AG04449 (cell line): ENCODE data around the gene AEBP1.

ENCODE experiments used
- CTCF ChIA-PET: fragments of 350-600 bp; formaldehyde crosslinking; extraction: SDS; loops from one replicate; lab custom pipeline; 2021; ENCODE audit warnings: antibody characterized with exemption; lab: Yijun Ruan, JAX
- POLR2A ChIA-PET: fragments of 400-600, 350-600 bp; formaldehyde crosslinking; extraction: SDS; loops from one replicate; lab custom pipeline; 2020; ENCODE audit warnings: antibody characterized with exemption, inconsistent platforms; lab: Yijun Ruan, JAX
- DNase-seq: peaks from one replicate; pipeline ENCODE4 v3.0.0-alpha.2; 2010; ENCODE audit warnings: low read depth, low spot score
- H3K4me3 ChIP-seq: 2 replicates; pipeline ENCODE4 v1.5.1; 2011; ENCODE audit warnings: low read depth, mild to moderate bottlenecking, control low read depth, low read length
- TF ChIP-seq, protein P1 (sequence below): IDR thresholded peaks from one replicate; pipeline ENCODE4 v1.5.1; 2011; ENCODE audit warnings: mild to moderate bottlenecking, moderate library complexity, low read length, control low read depth, inconsistent platforms; ENCODE audit not compliant: insufficient read depth; ENCODE audit errors: missing control alignments

AEBP1 gene

DNA sequence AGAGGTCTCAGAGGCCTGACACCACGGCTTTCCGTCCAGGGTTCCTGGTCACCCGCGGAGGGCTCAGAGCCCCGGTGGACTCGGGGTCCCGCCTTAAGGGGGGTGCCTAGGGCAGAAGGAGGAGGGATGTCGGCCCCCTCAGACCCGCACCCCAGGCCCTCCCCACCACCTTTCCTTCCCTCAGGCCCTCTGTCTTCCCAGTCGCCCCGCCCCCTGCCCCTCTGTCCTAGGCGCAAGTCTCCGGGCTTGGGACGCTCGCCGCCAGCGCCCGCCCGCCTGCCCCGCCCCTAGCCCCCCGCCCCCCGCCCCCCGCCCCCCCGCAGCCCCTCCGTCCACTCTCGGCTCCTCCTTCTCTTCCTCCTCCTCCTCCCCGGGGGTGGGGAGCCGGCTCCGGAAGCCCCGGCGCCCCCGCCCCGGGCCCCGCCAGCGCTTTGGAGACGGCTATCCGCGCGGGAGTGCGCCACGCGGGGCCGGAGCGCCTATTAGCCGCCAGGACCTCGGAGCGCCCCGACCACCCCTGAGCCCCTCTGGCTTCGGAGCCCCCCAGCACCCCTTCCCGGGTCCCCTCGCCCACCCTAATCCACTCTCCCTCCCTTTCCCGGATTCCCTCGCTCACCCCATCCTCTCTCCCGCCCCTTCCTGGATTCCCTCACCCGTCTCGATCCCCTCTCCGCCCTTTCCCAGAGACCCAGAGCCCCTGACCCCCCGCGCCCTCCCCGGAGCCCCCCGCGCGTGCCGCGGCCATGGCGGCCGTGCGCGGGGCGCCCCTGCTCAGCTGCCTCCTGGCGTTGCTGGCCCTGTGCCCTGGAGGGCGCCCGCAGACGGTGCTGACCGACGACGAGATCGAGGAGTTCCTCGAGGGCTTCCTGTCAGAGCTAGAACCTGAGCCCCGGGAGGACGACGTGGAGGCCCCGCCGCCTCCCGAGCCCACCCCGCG lies at the start of gene AEBP1:
TSS of gene AEBP1 (plus strand) at position 423 of the 937 bp plus-strand sequence. CDS start at position 744, 321 bp downstream.
- TF ChIP-seq, protein P1, sequence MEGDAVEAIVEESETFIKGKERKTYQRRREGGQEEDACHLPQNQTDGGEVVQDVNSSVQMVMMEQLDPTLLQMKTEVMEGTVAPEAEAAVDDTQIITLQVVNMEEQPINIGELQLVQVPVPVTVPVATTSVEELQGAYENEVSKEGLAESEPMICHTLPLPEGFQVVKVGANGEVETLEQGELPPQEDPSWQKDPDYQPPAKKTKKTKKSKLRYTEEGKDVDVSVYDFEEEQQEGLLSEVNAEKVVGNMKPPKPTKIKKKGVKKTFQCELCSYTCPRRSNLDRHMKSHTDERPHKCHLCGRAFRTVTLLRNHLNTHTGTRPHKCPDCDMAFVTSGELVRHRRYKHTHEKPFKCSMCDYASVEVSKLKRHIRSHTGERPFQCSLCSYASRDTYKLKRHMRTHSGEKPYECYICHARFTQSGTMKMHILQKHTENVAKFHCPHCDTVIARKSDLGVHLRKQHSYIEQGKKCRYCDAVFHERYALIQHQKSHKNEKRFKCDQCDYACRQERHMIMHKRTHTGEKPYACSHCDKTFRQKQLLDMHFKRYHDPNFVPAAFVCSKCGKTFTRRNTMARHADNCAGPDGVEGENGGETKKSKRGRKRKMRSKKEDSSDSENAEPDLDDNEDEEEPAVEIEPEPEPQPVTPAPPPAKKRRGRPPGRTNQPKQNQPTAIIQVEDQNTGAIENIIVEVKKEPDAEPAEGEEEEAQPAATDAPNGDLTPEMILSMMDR: no peak
- H3K4me3 ChIP-seq: peak within 1 kb of the TSS; percentile 75
- POLR2A ChIA-PET: interaction anchor here (2.0 to 2.6 kb wide), 2 partner anchors 15 to 18 kb away, joined by 8 to 12 read pairs; no protein-coding TSS in a partner anchor
- DNase-seq: no peak
- CTCF ChIA-PET: interaction anchor here (1.8 kb wide), 1 partner anchor 92 kb away, joined by 9 read pairs; no protein-coding TSS in a partner anchor

DNA sequence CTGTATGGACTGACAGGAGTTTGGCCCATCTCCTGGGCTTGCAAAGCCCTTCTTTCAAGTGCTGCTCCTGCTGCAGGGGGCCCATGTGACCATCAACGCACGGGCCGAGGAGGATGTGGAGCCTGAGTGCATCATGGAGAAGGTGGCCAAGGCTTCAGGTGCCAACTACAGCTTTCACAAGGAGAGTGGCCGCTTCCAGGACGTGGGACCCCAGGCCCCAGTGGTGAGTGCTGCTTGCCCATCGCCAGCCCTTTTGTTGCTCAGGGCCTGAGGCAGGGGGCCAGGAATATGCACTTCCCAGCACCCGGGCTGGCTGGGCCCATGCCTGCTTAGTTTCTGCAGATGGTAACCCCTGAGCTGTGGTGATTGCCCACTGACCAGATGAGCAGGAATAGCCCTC lies 47.5 kb upstream of the AEBP1 start:
- TF ChIP-seq, protein P1: no peak
- POLR2A ChIA-PET: interaction anchor here (1.1 kb wide), 1 partner anchor 9 kb away, joined by 4 read pairs; the partner anchor contains the start of gene PGAM2
- no peak overlapping the region for H3K4me3 ChIP-seq
- DNase-seq: no peak
- CTCF ChIA-PET: no interaction called here

DNA sequence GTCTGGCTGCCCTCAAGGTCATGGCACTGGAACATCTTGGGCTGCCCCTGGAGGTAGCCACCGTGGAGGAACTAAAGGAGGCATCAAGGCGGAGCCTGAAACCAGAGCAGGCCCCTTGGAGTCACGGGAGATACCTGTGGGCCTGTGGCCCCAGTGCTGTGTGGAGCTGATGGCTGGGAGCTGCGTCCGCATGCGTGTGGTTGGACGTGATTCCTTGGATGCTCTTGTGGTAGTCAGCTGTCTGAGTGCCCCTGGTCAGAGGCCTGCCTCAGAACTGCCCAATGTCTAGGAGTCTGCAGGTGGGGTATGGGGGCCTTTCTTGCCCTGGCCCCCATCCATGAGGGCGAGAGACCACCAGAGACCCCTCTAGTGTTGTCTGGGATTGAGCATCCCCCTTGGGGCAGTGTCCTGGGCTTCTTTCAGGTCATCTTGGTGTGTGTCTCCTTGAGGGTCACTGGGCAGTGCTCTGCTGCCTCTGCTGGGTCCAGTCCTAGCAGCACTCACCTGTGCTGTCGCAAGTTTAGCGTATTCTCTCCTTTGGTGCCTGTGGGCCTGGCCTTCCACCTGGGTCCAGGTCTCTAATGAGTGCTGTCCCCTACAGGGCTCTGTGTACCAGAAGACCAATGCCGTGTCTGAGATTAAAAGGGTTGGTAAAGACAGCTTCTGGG lies 46.8 kb upstream of the AEBP1 start:
- TF ChIP-seq, protein P1: no peak
- no peak for DNase-seq
- no peak overlapping the region for H3K4me3 ChIP-seq
- CTCF ChIA-PET: no interaction called here
- POLR2A ChIA-PET: interaction anchor here (1.1 kb wide), 1 partner anchor 9 kb away, joined by 4 read pairs; the partner anchor contains the start of gene PGAM2

DNA sequence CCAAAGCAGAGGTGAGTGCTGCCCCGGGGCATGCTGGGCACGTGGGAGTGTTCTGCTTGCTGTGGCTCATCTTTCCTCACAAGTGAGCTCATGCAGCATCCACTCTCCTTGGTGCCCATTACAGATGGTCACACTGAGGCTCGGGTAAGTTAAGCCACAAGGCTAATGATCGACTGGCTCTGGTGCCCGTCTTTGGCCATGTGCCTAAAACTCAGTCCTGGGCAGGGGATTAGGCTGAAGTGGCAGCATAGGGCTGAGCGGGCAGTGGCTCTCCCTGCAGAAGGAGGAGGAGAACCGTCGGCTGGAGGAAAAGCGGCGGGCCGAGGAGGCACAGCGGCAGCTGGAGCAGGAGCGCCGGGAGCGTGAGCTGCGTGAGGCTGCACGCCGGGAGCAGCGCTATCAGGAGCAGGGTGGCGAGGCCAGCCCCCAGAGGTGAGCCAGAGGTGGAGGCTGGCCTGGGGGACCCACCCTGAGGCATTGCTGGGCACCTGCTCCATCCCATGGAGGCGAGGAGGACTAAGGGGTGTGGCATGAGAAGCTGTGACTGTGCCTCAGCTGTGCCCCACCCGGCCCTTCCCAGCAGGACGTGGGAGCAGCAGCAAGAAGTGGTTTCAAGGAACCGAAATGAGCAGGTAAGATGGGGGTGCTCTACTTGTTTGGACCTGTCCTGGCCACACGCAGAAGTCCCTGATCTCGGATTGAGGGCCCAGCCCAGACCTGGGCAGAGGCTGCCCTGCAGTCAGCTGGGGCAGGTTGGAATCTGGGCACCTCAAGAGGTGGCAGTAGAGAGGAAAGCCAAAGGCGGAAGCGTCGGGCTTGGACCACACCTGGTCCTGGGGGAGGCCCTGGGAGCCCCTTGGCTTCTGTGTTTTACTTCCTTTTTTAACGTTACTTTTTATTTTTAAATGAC lies 46.0 kb upstream of the AEBP1 start:
- TF ChIP-seq, protein P1: no peak
- POLR2A ChIA-PET: no interaction called here
- CTCF ChIA-PET: no interaction called here
- DNase-seq: no peak
- H3K4me3 ChIP-seq: no peak overlapping the region

DNA sequence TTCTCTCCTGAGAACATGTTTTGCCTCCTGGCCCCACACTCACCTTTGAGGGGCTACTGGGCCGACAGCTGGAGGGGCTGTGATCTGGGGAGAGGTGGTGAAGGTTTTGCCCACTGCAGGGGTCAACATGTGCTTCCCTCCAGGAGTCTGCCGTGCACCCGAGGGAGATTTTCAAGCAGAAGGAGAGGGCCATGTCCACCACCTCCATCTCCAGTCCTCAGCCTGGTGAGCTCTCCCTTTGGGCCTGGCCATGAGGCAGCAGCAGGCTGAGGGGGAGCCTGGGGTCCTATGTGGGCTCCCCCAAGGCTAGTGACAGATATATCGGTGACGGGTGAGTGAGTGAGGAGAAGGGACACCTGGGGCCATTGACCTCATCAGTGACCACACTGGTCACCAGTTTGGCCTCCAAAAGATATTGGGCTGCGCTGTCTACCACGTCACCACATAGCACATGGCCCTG lies 45.4 kb upstream of the AEBP1 start:
- ChIA-PET POLR2A (no interaction called here), CTCF (no interaction called here)
- H3K4me3 ChIP-seq: no peak overlapping the region
- TF ChIP-seq, protein P1: no peak
- no peak for DNase-seq
